HEK293T (cell line): ENCODE data around the gene RPL13A.

Experiments
- CTCF ChIA-PET: fragments of 350-600 bp; formaldehyde crosslinking; extraction: SDS; loops from one replicate; lab custom pipeline; 2021; ENCODE audit warnings: antibody characterized with exemption, inconsistent platforms; lab: Yijun Ruan, JAX
- POLR2A ChIA-PET: fragments of 350-600 bp; formaldehyde crosslinking; extraction: SDS; loops from one replicate; lab custom pipeline; 2020; ENCODE audit warnings: antibody characterized with exemption, inconsistent platforms; lab: Yijun Ruan, JAX
- DNase-seq: peaks from one replicate; pipeline ENCODE4 v3.0.0; 2012; ENCODE audit warnings: mixed read lengths; ENCODE audit errors: extremely low spot score
- ARNT ChIP-seq: fragments of 450-650 bp; IDR thresholded peaks from 2 replicates; pipeline ENCODE4 v1.6.1; 2017; ENCODE audit warnings: mild to moderate bottlenecking
- BHLHE40 ChIP-seq: fragments of 450-650 bp; IDR thresholded peaks from 2 replicates; pipeline ENCODE4 v1.6.1; 2016; ENCODE audit warnings: mild to moderate bottlenecking, moderate library complexity, borderline replicate concordance
- CTBP1 ChIP-seq: fragments of 450-650 bp; IDR thresholded peaks from 2 replicates; pipeline ENCODE4 v1.6.1; 2016; ENCODE audit warnings: borderline replicate concordance
- ELF4 ChIP-seq: fragments of 450-650 bp; IDR thresholded peaks from 2 replicates; pipeline ENCODE4 v1.6.1; 2017; ENCODE audit warnings: antibody characterized with exemption
- FOXA1 ChIP-seq: fragments of 450-650 bp; IDR thresholded peaks from 2 replicates; pipeline ENCODE4 v1.6.1; 2016; ENCODE audit warnings: mild to moderate bottlenecking
- FOXK2 ChIP-seq: fragments of 450-650 bp; IDR thresholded peaks from 2 replicates; pipeline ENCODE4 v1.6.1; 2016; ENCODE audit warnings: mild to moderate bottlenecking
- FOXM1 ChIP-seq: fragments of 450-650 bp; IDR thresholded peaks from 2 replicates; pipeline ENCODE4 v1.6.1; 2017; ENCODE audit warnings: mild to moderate bottlenecking, borderline replicate concordance
- HDGF ChIP-seq: fragments of 450-650 bp; IDR thresholded peaks from 2 replicates; pipeline ENCODE4 v1.6.1; 2017; ENCODE audit warnings: antibody characterized with exemption, borderline replicate concordance
- L3MBTL2 ChIP-seq: fragments of 450-650 bp; conservative IDR thresholded peaks from 2 replicates; pipeline ENCODE4 v1.6.1; 2016; ENCODE audit warnings: mild to moderate bottlenecking
- LEF1 ChIP-seq: fragments of 450-650 bp; IDR thresholded peaks from 2 replicates; pipeline ENCODE4 v1.6.1; 2017; ENCODE audit warnings: mild to moderate bottlenecking, borderline replicate concordance
- NFRKB ChIP-seq: fragments of 450-650 bp; IDR thresholded peaks from 2 replicates; pipeline ENCODE4 v1.6.1; 2016; ENCODE audit warnings: mild to moderate bottlenecking, moderate library complexity
- PKNOX1 ChIP-seq: fragments of 450-650 bp; IDR thresholded peaks from 2 replicates; pipeline ENCODE4 v1.6.1; 2016
- SP1 ChIP-seq: fragments of 450-650 bp; IDR thresholded peaks from 2 replicates; pipeline ENCODE4 v1.6.1; 2017
- SUZ12 ChIP-seq: fragments of 450-650 bp; IDR thresholded peaks from 2 replicates; pipeline ENCODE4 v1.6.1; 2016; ENCODE audit warnings: mild to moderate bottlenecking
- TARDBP ChIP-seq: fragments of 450-650 bp; IDR thresholded peaks from 2 replicates; pipeline ENCODE4 v1.6.1; 2016
- ZNF384 ChIP-seq: fragments of 450-650 bp; IDR thresholded peaks from 2 replicates; pipeline ENCODE4 v1.6.1; 2016

The RPL13A gene

GRCh38 chr19:49530708-49531107 is 43.3 kb downstream of the RPL13A start:
- DNase-seq: no peak
- ChIA-PET CTCF (interaction anchor here (0.7 kb wide), 1 partner anchor 11 kb away, joined by 4 read pairs; no protein-coding TSS in a partner anchor), POLR2A (interaction anchor here (1.3 kb wide), 1 partner anchor 18 kb away, joined by 3 read pairs; the partner anchor contains the start of gene FCGRT)
- no peak for TF ChIP-seq CTBP1
- TF ChIP-seq L3MBTL2: no peak
- no peak for TF ChIP-seq FOXM1
- no peak for TF ChIP-seq LEF1
- TF ChIP-seq NFRKB: no peak
- TF ChIP-seq HDGF: no peak
- no peak for TF ChIP-seq PKNOX1
- no peak for TF ChIP-seq BHLHE40
- TF ChIP-seq FOXK2: no peak
- TF ChIP-seq ZNF384: no peak
- no peak for TF ChIP-seq ARNT
- no peak for TF ChIP-seq FOXA1

GRCh38 chr19:49533551-49534488 is 46.4 kb downstream of the RPL13A start:
- peak; percentile 82 for TF ChIP-seq L3MBTL2
- no peak for TF ChIP-seq FOXK2
- peak; percentile 53; the same call in 1 of the 2 replicates for TF ChIP-seq TARDBP
- TF ChIP-seq PKNOX1: peak; percentile 33; the same call in 1 of the 2 replicates
- TF ChIP-seq LEF1: no peak
- TF ChIP-seq HDGF: no peak
- TF ChIP-seq BHLHE40: no peak; the same call in 1 of the 2 replicates
- peak; percentile 55; the same call in 1 of the 2 replicates for TF ChIP-seq SP1
- ChIA-PET POLR2A (no interaction called here), CTCF (interaction anchor here (0.5 to 0.8 kb wide), 3 partner anchors 13 to 38 kb away, joined by 3 to 6 read pairs (median 4); no protein-coding TSS in a partner anchor)
- DNase-seq: peak; percentile 84

GRCh38 chr19:49534632-49535385 is 47.4 kb downstream of the RPL13A start:
- TF ChIP-seq FOXA1 (no peak), ELF4 (no peak), NFRKB (no peak), SP1 (no peak), FOXM1 (no peak), LEF1 (no peak), ZNF384 (no peak), ARNT (no peak), PKNOX1 (no peak), L3MBTL2 (no peak), SUZ12 (no peak), TARDBP (no peak), CTBP1 (no peak), FOXK2 (no peak), HDGF (no peak), BHLHE40 (no peak)
- POLR2A ChIA-PET: no interaction called here
- CTCF ChIA-PET: interaction anchor here (0.5 to 0.8 kb wide), 3 partner anchors 12 to 39 kb away, joined by 3 to 6 read pairs (median 4); no protein-coding TSS in a partner anchor
- DNase-seq: no peak

GRCh38 chr19:49536921-49537462 is 49.6 kb downstream of the RPL13A start:
- no peak for DNase-seq
- ChIA-PET CTCF (no interaction called here), POLR2A (interaction anchor here (1.5 kb wide), 1 partner anchor 41 kb away, joined by 3 read pairs; no protein-coding TSS in a partner anchor)
- TF ChIP-seq HDGF (no peak), ARNT (no peak), FOXK2 (no peak), SP1 (no peak), LEF1 (no peak)

DNA sequence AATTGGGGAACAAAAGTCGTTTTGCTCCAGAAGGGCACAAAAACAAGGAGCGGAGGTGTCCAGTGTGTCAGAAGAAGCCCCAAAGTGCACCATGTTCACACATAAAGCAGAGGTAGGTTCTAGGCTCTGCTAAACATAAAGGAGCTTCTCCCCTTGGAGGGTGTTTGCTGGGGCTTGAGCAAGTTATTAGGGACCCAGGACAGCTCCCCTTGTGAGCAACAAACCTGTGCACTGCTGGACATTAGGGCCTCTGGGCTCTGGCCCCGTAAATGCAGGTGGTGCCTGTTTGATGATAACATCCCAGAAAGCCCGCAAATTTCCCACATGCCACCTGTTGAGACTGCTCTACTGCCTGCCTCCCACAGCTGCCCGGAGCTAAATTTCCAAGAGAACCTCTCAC is 51.2 kb downstream of the RPL13A start:
- ChIA-PET CTCF (interaction anchor here (0.5 kb wide), 1 partner anchor 23 kb away, joined by 3 read pairs; no protein-coding TSS in a partner anchor), POLR2A (no interaction called here)
- no peak for DNase-seq
- no peak for TF ChIP-seq FOXK2
- TF ChIP-seq NFRKB: no peak
- TF ChIP-seq SUZ12: no peak
- TF ChIP-seq FOXM1: no peak
- TF ChIP-seq TARDBP: no peak
- no peak for TF ChIP-seq SP1
- TF ChIP-seq L3MBTL2: no peak
- TF ChIP-seq PKNOX1: no peak
- no peak for TF ChIP-seq BHLHE40
- TF ChIP-seq LEF1: no peak
- TF ChIP-seq FOXA1: no peak
- no peak for TF ChIP-seq HDGF
- TF ChIP-seq ZNF384: no peak
- TF ChIP-seq CTBP1: no peak
- TF ChIP-seq ELF4: no peak
- TF ChIP-seq ARNT: no peak
